ENCODE data around the gene RPL31. TPM values are rescaled to one million over a fixed set of nuclear protein-coding genes. Genes with fewer than 3 reads are reported as not detected.

The RPL31 gene
- total RNA-seq, 4 donors from 2014 or later = 1,177 to 1,447 (median 1,367) TPM

- ATAC-seq (ENCODE audit: low FRiP score) (no peak), DNase-seq (ENCODE audit: low spot score) (no peak)
Observed at GRCh38 chr2:100972452-100972851, 29.6 kb upstream of the RPL31 start.

GRCh38 chr2:100974712-100975520 is 27.2 kb upstream of the RPL31 start:
- no peak for TF ChIP-seq CTCF (IDR thresholded peaks at IDR 0.05)
- no peak for DNase-seq (ENCODE audit: low spot score)
- ATAC-seq (ENCODE audit: low FRiP score) = no peak

More at GRCh38 chr2:100972452-100972851, 29.6 kb upstream of the RPL31 start:
- no peak for TF ChIP-seq CTCF (IDR thresholded peaks at IDR 0.05)

GRCh38 chr2:100975521-100975785 is 26.6 kb upstream of the RPL31 start:
- DNase-seq (ENCODE audit: low spot score) (no peak), ATAC-seq (ENCODE audit: low FRiP score) (no peak)
- no peak for TF ChIP-seq CTCF (IDR thresholded peaks at IDR 0.05)

GRCh38 chr2:100976061-100976460 is 26.0 kb upstream of the RPL31 start:
- ATAC-seq (ENCODE audit: low FRiP score) (no peak), DNase-seq (ENCODE audit: low spot score) (no peak)
- no peak for TF ChIP-seq CTCF (IDR thresholded peaks at IDR 0.05)

- DNase-seq (ENCODE audit: low spot score) (no peak), ATAC-seq (ENCODE audit: low FRiP score) (no peak)
- TF ChIP-seq CTCF (IDR thresholded peaks at IDR 0.05) = no peak
Observed at GRCh38 chr2:100976645-100977391, 25.3 kb upstream of the RPL31 start.

GRCh38 chr2:100977511-100977910 is 24.6 kb upstream of the RPL31 start:
- DNase-seq (ENCODE audit: low spot score) = no peak
- TF ChIP-seq CTCF (IDR thresholded peaks at IDR 0.05) = no peak
- no peak for ATAC-seq (ENCODE audit: low FRiP score)
